Pancreas (tissue), 10 donors: ENCODE results near the gene LRRC3. TPM values are rescaled to one million over a fixed set of nuclear protein-coding genes. Genes with fewer than 3 reads are reported as not detected.

Experiments used
- ATAC-seq, 4 donors: fragments of 200-7000 bp; cut with Tn5 transposase; one replicate each; pipeline versions ENCODE4 v1.8.0 to v1.9.1; 2020; ENCODE audit warnings: mild to moderate bottlenecking in 4 of 4, moderate library complexity in 4 of 4
- DNase-seq, 6 donors: peaks; one replicate each; pipeline ENCODE4 v3.0.0-alpha.2; 2020
- FAIRE-seq: peaks from 2 replicates; lab custom pipeline; 2012; peaks lifted over from hg19 to GRCh38; lab: Jason Lieb, UNC
- H3K27ac ChIP-seq, 4 donors: fragments of 200-600 bp; sonication (generic); 1 replicate in 3 of 4; 2 replicates in 1 of 4; pipeline versions ENCODE4 v1.5.0 to v1.8.0; 2020
- H3K27me3 ChIP-seq, 4 donors: fragments of 200-600 bp; one replicate each; pipeline ENCODE4 v1.8.0; 2021
- H3K36me3 ChIP-seq, 3 donors: fragments of 200-600 bp; sonication (generic) in 1 of 3; one replicate each; pipeline versions ENCODE4 v1.5.0 to v1.8.0; 2020 to 2021
- H3K4me1 ChIP-seq, 3 donors: fragments of 200-600 bp; one replicate each; pipeline ENCODE4 v1.8.0; 2021
- H3K4me3 ChIP-seq, 4 donors: fragments of 200-600 bp; sonication (generic) in 2 of 4; one replicate each; pipeline versions ENCODE4 v1.5.0 to v1.8.0; 2020 to 2021
- H3K9me3 ChIP-seq, 4 donors: fragments of 200-600 bp; one replicate each; pipeline ENCODE4 v1.8.0; 2021
- CTCF ChIP-seq, 4 donors: fragments of 200-600 bp; sonication (generic) in 3 of 4; IDR thresholded peaks; one replicate each; pipeline versions ENCODE4 v1.5.0 to v1.8.0; 2021; ENCODE audit warnings: antibody characterized with exemption in 4 of 4
- WGBS, 2 donors: extraction: QIAGEN DNeasy Blood & Tissue Kit; methylation state at CpG; one replicate each; pipeline ENCODE4 v1.1.7; 2013; 5-methylcytosine and 5-hydroxymethylcytosine counted together
- intact Hi-C, 3 donors: fragments of 100-400 bp; cut with DNase I; formaldehyde crosslinking; loops; one replicate each; pipeline versions ENCODE4 v1.11.1 to v1.14.2; 2022
- polyA plus RNA-seq, 2 donors: library from polyadenylated mRNA; stranded (reverse); fragments of 200-250 nt; gene quantifications; one replicate each; pipeline ENCODE4 v1.2.3, GENCODE V29; 2013
- total RNA-seq, 6 donors: library from RNA; stranded (reverse); fragmentation: NEBNext Ultra II Directional in 4 of 6; extraction: Animal tissue kit (Norgen Biotek cat#: 25700) in 4 of 6; gene quantifications; one replicate each; pipeline versions ENCODE4 v1.2.1 to v1.2.4, GENCODE V29; 2021 to 2023
- donor health status: healthy with polysubstance abuse.
- donor health status: DM: no; HTN: no; CAD: no; lungs with moderate emphysema.
- donor health status: DM: no; HTN: no; CAD: no.
- donor health status: control.
- donor health status: control.
- donor health status: Bipolar disorder and iron deficiency.
- donor health status: DM: yes; HTN: yes; CAD: no.
- donor health status: DM: no; HTN: no; CAD: no.
- donor health status: DM: no; HTN: no; CAD: no.
- donor health status: DM: yes; HTN: yes; CAD: no.

LRRC3 gene
- total and polyA plus RNA-seq, 8 donors: 0.35 to 1.7 (median 0.47) TPM

- intact Hi-C loops: no loop called here
- ATAC-seq (no peak), FAIRE-seq (no peak), DNase-seq (peak in 2 of 6 donors; percentile 44 to 59)
- no peak overlapping the region for H3K27ac ChIP-seq
- TF ChIP-seq CTCF (IDR thresholded peaks at IDR 0.05): no peak
- H3K4me3 ChIP-seq: no peak overlapping the region
- H3K9me3 ChIP-seq: no peaks in the 10 kb centered on the region
- 84 to 92% methylated on average over 19 to 20 of the region's 20 CpGs for WGBS, 2 donors
- H3K4me1 ChIP-seq: no peaks in the 10 kb centered on the region
- H3K36me3 ChIP-seq: no peaks in the 10 kb centered on the region
- H3K27me3 ChIP-seq: no peaks in the 10 kb centered on the region
Observed at GRCh38 chr21:44503901-44504399, 48.6 kb downstream of the LRRC3 start.

GRCh38 chr21:44505673-44506278 is 50.5 kb downstream of the LRRC3 start:
- Histone ChIP-seq H3K4me1 (peaks cover 0 to 9% (median 5%) of the 10 kb centered on the region in 3 donors), H3K4me3 (no peak overlapping the region), H3K27me3 (no peaks in the 10 kb centered on the region), H3K9me3 (no peaks in the 10 kb centered on the region), H3K36me3 (no peaks in the 10 kb centered on the region), H3K27ac (no peak overlapping the region)
- ATAC-seq: no peak
- no peak for FAIRE-seq
- intact Hi-C loops: no loop called here
- 51 to 61% methylated on average over 16 of the region's 16 CpGs for WGBS, 2 donors
- peak in 2 of 6 donors; percentile 20 to 25 for DNase-seq
- no peak for TF ChIP-seq CTCF (IDR thresholded peaks at IDR 0.05)

GRCh38 chr21:44506279-44507255 is 51.3 kb downstream of the LRRC3 start:
- TF ChIP-seq CTCF (IDR thresholded peaks at IDR 0.05): no peak
- FAIRE-seq: no peak
- no peak overlapping the region for H3K4me3 ChIP-seq
- intact Hi-C loops: no loop called here
- 80 to 90% methylated on average over 44 of the region's 44 CpGs for WGBS, 2 donors
- H3K27me3 ChIP-seq: no peaks in the 10 kb centered on the region
- no peaks in the 10 kb centered on the region for H3K36me3 ChIP-seq
- no peak overlapping the region for H3K27ac ChIP-seq
- no peak for ATAC-seq
- no peaks in the 10 kb centered on the region for H3K9me3 ChIP-seq
- H3K4me1 ChIP-seq: peaks cover 0 to 9% (median 5%) of the 10 kb centered on the region in 3 donors
- DNase-seq: peak in 2 of 6 donors; percentile 51 to 59

- FAIRE-seq (no peak), ATAC-seq (no peak), DNase-seq (peak in 2 of 6 donors; percentile 31 to 49)
- H3K27ac ChIP-seq: no peak overlapping the region
- H3K9me3 ChIP-seq: no peaks in the 10 kb centered on the region
- peaks cover 0 to 9% (median 5%) of the 10 kb centered on the region in 3 donors for H3K4me1 ChIP-seq
- no peak for TF ChIP-seq CTCF (IDR thresholded peaks at IDR 0.05)
- no peak overlapping the region for H3K4me3 ChIP-seq
- WGBS, 2 donors: 80 to 87% methylated on average over 26 of the region's 26 CpGs
- intact Hi-C loops: no loop called here
- no peaks in the 10 kb centered on the region for H3K27me3 ChIP-seq
- H3K36me3 ChIP-seq: no peaks in the 10 kb centered on the region
Observed at GRCh38 chr21:44507673-44508425, 52.5 kb downstream of the LRRC3 start.
